HL-60/S4 treated with retinoic acid at 250 ng/mL for 4 days and 3 days (cell line): ENCODE data around the gene API5.
"Not testable (repeated sequence)": the region's sequence is repeated elsewhere in the genome, so short reads cannot be mapped to it uniquely, and the experiment has no call there.

Experiments
- in situ Hi-C: fragments of 300-500 bp; cut with MboI; formaldehyde crosslinking; loops from 2 replicates; pipeline ENCODE4 v1.7.0; 2022; ENCODE audit warnings: low sequenced_read_pairs

Gene API5

GRCh38 chr11:43311791-43312607 is at the start of gene API5:
API5 (plus strand) TSS chr11:43311996; CDS start chr11:43312128, 132 bp downstream.
- in situ Hi-C loops: no loop called here

GRCh38 chr11:43267856-43268580 is 43.8 kb upstream of the API5 start:
- in situ Hi-C loops: no loop called here

- in situ Hi-C loops: no loop called here
Observed at GRCh38 chr11:43268786-43269185, 43.0 kb upstream of the API5 start.

DNA sequence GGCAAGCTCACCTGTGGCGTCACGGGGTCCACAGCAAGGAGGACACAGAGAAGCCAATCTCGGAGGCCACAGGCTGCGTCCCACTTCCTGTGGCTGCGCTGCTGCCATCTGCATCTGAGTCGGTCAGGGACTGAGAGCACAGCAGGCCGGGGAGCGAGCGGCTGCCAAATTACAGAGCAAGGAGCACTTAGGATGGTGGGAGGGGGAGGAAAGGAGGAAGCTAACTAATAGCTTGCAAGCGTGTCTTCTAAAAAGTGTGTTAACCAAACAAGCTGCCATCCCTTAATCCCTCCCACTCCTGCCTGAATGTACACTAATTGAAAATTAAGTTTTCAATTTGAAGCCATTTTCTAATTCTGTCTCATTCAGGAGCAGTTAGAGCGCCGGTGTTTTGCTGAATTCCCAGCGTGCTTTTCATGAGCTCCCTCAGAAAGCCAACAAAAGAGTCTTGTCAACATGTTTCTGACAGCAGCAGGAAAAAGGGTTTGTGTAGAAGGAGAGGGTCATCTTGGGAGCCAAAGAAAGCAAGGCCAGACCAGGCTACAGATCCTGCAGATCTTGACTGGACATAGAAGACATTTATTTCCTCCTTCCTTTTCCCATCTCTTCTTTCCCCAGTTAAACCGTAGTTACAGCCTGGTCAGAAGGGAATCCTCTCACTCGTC is 42.4 kb upstream of the API5 start:
- in situ Hi-C loops: no loop called here

GRCh38 chr11:43270468-43270867 is 41.3 kb upstream of the API5 start:
- in situ Hi-C loops: no loop called here

DNA sequence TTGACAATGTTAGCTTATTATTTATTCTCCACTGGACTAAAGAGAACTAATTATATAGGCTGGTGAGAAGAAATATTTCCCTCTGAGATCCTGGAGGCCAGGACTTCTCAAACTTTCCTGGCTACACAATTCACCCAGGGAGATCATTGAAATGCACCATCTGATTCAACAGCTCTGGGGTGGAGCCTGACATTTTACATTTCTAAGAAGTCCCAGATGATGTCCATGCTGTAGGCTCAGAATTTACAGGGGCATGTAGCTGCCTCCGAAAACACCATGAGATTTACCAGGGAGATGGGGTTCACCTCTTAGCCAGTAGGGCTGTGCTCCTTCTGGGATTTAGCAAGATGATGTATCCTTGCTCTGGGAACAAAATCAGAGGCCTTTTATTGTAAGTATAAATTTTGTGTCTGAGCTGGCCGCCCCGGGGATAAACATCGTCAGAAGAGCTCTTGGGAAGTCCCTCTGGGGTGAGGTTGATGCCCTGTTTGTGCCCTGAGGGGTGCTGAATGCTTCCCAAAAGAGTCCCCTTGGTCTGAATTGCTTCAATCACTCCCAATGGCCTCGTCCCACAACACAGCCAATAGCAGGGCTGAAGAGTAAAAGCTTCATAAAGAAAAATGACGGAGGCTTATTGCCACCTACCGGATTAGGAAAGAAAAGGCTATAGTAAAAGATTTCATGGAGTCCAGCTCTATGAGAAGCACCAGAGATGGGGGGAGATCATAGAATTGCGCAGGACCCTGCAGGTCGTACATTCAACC is 33.4 kb upstream of the API5 start:
- in situ Hi-C loops: no loop called here

GRCh38 chr11:43282607-43283440 is 29.0 kb upstream of the API5 start:
- in situ Hi-C loops: no loop called here

GRCh38 chr11:43285826-43286225 is 26.0 kb upstream of the API5 start:
- in situ Hi-C loops: no loop called here

GRCh38 chr11:43289368-43289767 is 22.4 kb upstream of the API5 start:
- in situ Hi-C loops: no loop called here

- in situ Hi-C loops: no loop called here
Observed at GRCh38 chr11:43298397-43298796, 13.4 kb upstream of the API5 start.

GRCh38 chr11:43315966-43316365 is 4.2 kb downstream of the API5 start:
- in situ Hi-C loops: no loop called here

DNA sequence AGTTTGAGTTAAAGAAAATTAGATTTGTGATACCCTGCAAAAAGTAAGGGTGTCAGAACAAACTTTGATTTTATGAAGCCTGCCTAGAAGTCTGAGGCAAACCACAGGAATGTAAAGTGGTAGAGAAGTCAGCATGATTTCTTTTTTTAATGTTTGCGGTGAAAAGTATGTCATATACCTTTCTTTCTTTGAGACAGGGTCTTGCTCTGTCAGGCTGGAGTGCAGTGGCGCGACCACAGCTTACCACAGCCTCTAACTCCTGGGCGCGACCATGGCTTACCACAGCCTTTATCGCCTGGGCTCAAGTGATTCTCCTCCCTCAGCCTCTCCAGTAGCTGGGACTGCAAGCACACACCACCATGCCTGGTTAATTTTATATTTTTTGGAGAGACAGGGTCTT is 4.7 kb downstream of the API5 start:
- in situ Hi-C loops: no loop called here

DNA sequence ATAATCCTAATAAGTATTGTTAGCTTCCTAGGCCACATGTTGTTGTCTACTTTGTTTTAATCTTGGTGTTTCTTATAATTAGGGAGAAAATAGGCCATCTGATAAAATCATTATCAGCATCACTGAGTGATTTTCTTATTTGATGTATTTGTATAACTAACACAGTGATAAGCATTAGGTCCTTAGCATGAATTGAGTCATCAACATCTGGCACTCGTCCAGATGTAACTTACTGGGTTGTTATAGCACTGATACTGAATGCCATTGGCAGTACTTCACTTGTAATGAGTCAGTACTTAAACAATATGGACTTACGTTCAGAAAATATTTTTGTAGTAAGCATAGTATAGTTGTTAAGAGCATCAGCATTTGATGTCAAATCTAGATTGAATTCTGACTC is 16.2 kb downstream of the API5 start:
- in situ Hi-C loops: no loop called here

DNA sequence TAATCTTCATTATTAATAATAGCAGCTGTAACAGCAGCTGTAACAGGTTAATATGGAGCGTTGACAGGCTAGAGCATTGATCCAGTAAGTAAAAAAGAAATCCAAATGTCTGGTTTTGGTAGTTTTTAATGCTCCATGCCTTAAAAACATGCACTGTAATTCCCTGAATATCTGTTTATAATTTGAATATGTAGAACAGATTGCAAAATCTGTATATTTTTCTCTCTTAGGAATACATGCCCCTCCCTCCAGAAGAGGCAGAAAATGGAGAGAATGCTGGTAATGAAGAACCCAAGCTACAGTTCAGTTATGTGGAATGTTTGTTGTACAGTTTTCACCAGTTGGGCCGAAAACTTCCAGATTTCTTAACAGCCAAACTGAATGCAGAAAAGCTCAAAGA is 16.7 kb downstream of the API5 start:
- in situ Hi-C loops: no loop called here

DNA sequence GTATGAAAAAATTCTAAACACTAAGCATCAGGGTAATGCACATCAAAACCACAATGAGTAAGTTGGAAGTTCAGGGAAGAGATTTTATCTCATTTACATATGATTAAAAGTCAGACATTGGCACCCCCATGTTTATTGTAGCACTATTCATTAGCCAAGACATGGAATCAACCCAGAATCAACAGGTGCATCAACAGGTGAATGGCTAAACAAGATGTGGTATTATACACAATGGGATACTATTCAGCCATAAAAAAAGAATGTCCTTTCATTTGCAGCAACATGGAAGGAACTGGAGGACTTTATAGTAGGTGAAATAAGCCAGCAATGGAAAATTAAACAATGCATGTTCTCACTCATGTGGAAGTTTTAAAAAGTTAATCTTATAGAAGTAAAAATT is 29.4 kb downstream of the API5 start:
- in situ Hi-C loops: no loop called here

DNA sequence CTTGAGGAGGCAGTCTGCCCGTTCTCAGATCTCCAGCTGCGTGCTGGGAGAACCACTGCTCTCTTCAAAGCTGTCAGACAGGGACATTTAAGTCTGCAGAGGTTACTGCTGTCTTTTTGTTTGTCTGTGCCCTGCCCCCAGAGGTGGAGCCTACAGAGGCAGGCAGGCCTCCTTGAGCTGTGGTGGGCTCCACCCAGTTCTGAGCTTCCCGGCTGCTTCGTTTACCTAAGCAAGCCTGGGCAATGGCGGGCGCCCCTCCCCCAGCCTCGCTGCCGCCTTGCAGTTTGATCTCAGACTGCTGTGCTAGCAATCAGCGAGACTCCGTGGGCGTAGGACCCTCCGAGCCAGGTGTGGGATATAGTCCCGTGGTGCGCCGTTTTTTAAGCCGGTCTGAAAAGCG is 39.6 kb downstream of the API5 start:
- in situ Hi-C loops: not testable (repeated sequence)

GRCh38 chr11:43354311-43354710 is 42.5 kb downstream of the API5 start:
- in situ Hi-C loops: no loop called here

DNA sequence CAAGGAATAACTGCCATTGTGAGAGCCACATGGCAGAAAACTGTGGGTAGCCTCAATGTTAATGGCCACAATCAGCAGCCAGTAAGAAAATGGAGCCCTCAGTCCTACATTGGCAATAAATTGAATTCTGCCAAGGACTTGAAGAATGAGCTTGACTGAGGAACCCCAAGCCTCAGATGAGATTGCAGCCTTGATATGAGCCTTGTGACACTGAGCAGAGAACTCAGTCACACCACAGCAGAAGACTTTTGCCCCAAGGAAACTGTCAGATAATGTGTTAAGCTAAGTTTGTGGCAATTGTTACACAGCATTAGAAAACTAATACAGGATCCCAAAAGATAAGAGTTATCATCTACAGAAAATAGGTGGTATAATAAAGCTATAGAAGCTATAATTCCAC is 44.5 kb downstream of the API5 start:
- in situ Hi-C loops: no loop called here

DNA sequence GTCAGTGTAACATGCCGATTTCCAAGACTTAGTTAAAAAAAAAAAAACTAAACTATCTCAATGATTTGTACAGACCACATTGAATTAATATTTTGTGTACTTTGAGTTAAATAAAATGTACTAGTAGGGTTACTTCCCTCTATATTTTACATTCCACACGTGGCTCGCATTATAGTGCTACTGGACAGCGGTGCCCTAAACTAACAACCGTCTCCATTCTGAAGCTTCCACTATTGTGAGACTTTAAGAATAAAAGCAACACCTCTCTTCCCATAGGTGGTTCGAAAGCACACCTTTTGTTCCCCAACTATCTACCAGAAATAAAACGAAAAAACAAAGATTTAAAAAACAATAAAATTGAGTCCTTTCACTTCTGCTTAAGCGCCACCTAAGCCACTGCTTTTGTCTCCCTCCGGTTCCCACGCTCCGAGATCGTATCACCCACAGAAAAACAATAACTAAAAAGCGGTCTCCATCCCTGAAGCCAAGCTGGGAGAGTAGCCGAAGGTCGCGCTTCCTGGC is 46.5 kb downstream of the API5 start:
- in situ Hi-C loops: no loop called here
